Mesenchymal stem cell (in vitro differentiated cells and primary cell): ENCODE data around the gene GALNT18.

Source experiments
- DNase-seq: peaks from one replicate; pipeline ENCODE4 v3.0.0-alpha.2; 2013
- H2AFZ ChIP-seq: one replicate; pipeline ENCODE4 v1.6.1; 2013; ENCODE audit warnings: low read depth, mild to moderate bottlenecking, control low read depth, inconsistent platforms, low read length, moderate library complexity
- H2AK5ac ChIP-seq: 2 replicates; pipeline ENCODE4 v1.6.1; 2013; ENCODE audit warnings: low read length, moderate library complexity, mild to moderate bottlenecking, inconsistent platforms; ENCODE audit not compliant: severe bottlenecking
- H2BK120ac ChIP-seq: one replicate; pipeline ENCODE4 v1.6.1; 2013; ENCODE audit warnings: low read depth, mild to moderate bottlenecking, inconsistent platforms, low read length, moderate library complexity
- H2BK12ac ChIP-seq, 2 experiments: one replicate each; pipeline ENCODE4 v1.6.1; 2013; ENCODE audit warnings: inconsistent platforms in 2 of 2, low read length in 2 of 2, mild to moderate bottlenecking in 2 of 2, moderate library complexity in 2 of 2, control low read depth in 1 of 2
- H2BK15ac ChIP-seq: one replicate; pipeline ENCODE4 v1.6.1; 2013; ENCODE audit warnings: mild to moderate bottlenecking, low read depth, inconsistent platforms; ENCODE audit not compliant: poor library complexity, severe bottlenecking
- H2BK5ac ChIP-seq: 2 replicates; pipeline ENCODE4 v1.6.1; 2013; ENCODE audit warnings: low read depth, mild to moderate bottlenecking, low read length, control low read depth, inconsistent platforms; ENCODE audit not compliant: poor library complexity, severe bottlenecking
- H3K14ac ChIP-seq, 2 experiments: one replicate each; pipeline ENCODE4 v1.6.1; 2013; ENCODE audit warnings: inconsistent platforms in 2 of 2, low read length in 2 of 2, control low read depth in 1 of 2, mild to moderate bottlenecking in 1 of 2, moderate library complexity in 1 of 2
- H3K18ac ChIP-seq, 2 experiments: one replicate each; pipeline ENCODE4 v1.6.1; 2013; ENCODE audit warnings: inconsistent platforms in 2 of 2, low read length in 2 of 2, control low read depth in 1 of 2, low read depth in 1 of 2, mild to moderate bottlenecking in 1 of 2
- H3K23ac ChIP-seq, 2 experiments: one replicate each; pipeline ENCODE4 v1.6.1; 2013; ENCODE audit warnings: inconsistent platforms in 2 of 2, low read length in 2 of 2, mild to moderate bottlenecking in 2 of 2, moderate library complexity in 2 of 2, control low read depth in 1 of 2
- H3K27ac ChIP-seq: 2 replicates; pipeline ENCODE4 v1.5.1; 2013; ENCODE audit warnings: mild to moderate bottlenecking, moderate library complexity, low read length, control low read depth, inconsistent platforms; ENCODE audit not compliant: poor library complexity, severe bottlenecking
- H3K27me3 ChIP-seq, 2 experiments: 2 replicates each; pipeline versions ENCODE4 v1.6.1 to v1.7.0; 2013; ENCODE audit warnings: low read length in 2 of 2, mild to moderate bottlenecking in 2 of 2, moderate library complexity in 2 of 2, control low read depth in 1 of 2, inconsistent platforms in 1 of 2; ENCODE audit not compliant: control insufficient read depth in 1 of 2, insufficient read depth in 1 of 2
- H3K36me3 ChIP-seq, 2 experiments: 2 replicates each; pipeline versions ENCODE4 v1.6.1 to v1.7.0; 2013; ENCODE audit warnings: low read length in 2 of 2, control low read depth in 1 of 2, inconsistent platforms in 1 of 2, low read depth in 1 of 2, mild to moderate bottlenecking in 1 of 2; ENCODE audit not compliant: insufficient read depth in 2 of 2, control insufficient read depth in 1 of 2
- H3K4ac ChIP-seq, 2 experiments: one replicate each; pipeline ENCODE4 v1.6.1; 2013; ENCODE audit warnings: inconsistent platforms in 2 of 2, low read length in 2 of 2, mild to moderate bottlenecking in 2 of 2, moderate library complexity in 2 of 2, control low read depth in 1 of 2, low read depth in 1 of 2
- H3K4me1 ChIP-seq: 2 replicates; pipeline ENCODE4 v1.6.1; 2013; ENCODE audit warnings: low read depth, low read length, control low read depth; ENCODE audit not compliant: control insufficient read depth, insufficient read depth
- H3K4me2 ChIP-seq: 2 replicates; pipeline ENCODE4 v1.6.1; 2013; ENCODE audit warnings: low read length, mild to moderate bottlenecking, inconsistent platforms; ENCODE audit not compliant: poor library complexity, severe bottlenecking
- H3K4me3 ChIP-seq, 2 experiments: 2 replicates each; pipeline versions ENCODE4 v1.5.1 to v1.7.0; 2013; ENCODE audit warnings: low read length in 2 of 2, mild to moderate bottlenecking in 2 of 2, control low read depth in 1 of 2, low read depth in 1 of 2; ENCODE audit not compliant: insufficient read depth in 1 of 2
- H3K79me1 ChIP-seq: replicated peaks from 2 replicates; pipeline ENCODE4 v1.6.1; 2013; ENCODE audit warnings: mild to moderate bottlenecking, control low read depth, low read length, inconsistent platforms; ENCODE audit not compliant: poor library complexity, severe bottlenecking
- H3K9ac ChIP-seq: 2 replicates; pipeline ENCODE4 v1.7.0; 2013; ENCODE audit warnings: mild to moderate bottlenecking, low read length, moderate library complexity
- H3K9me3 ChIP-seq: 2 replicates; pipeline ENCODE4 v1.7.0; 2013; ENCODE audit warnings: mild to moderate bottlenecking, low read length; ENCODE audit not compliant: control insufficient read depth
- H4K8ac ChIP-seq: one replicate; pipeline ENCODE4 v1.6.1; 2013; ENCODE audit warnings: inconsistent platforms, mild to moderate bottlenecking, low read length, moderate library complexity
- H4K91ac ChIP-seq: one replicate; pipeline ENCODE4 v1.6.1; 2013; ENCODE audit warnings: mild to moderate bottlenecking, low read length, inconsistent platforms
- WGBS: methylation state at CpG from one replicate; pipeline ENCODE4 v1.1.7; 2013; ENCODE audit warnings: mixed read lengths; 5-methylcytosine and 5-hydroxymethylcytosine counted together

Gene GALNT18

GRCh38 chr11:11587122-11587521, 34.7 kb downstream of the GALNT18 start:
- no peak overlapping the region for H2AK5ac ChIP-seq
- H2BK12ac ChIP-seq: no peak overlapping the region
- H3K4me2 ChIP-seq: no peak overlapping the region
- no peak overlapping the region for H3K27ac ChIP-seq
- 97% methylated on average over 4 of the region's 4 CpGs for WGBS
- H3K4me1 ChIP-seq: no peaks in the 10 kb centered on the region
- no peaks in the 10 kb centered on the region for H3K79me1 ChIP-seq
- no peak overlapping the region for H4K91ac ChIP-seq
- no peak overlapping the region for H2BK120ac ChIP-seq
- no peak overlapping the region for H2AFZ ChIP-seq
- no peak overlapping the region for H2BK15ac ChIP-seq
- no peak overlapping the region for H3K4me3 ChIP-seq
- H3K4ac ChIP-seq: no peak overlapping the region
- DNase-seq: no peak
- H3K36me3 ChIP-seq: no peaks in the 10 kb centered on the region
- H3K14ac ChIP-seq: no peak overlapping the region
- no peak overlapping the region for H2BK5ac ChIP-seq
- H3K18ac ChIP-seq: no peak overlapping the region
- H3K27me3 ChIP-seq: peaks cover 18 to 29% of the 10 kb centered on the region in 2 experiments
- no peak overlapping the region for H3K23ac ChIP-seq
- H4K8ac ChIP-seq: no peak overlapping the region
- H3K9me3 ChIP-seq: no peaks in the 10 kb centered on the region
- no peak overlapping the region for H3K9ac ChIP-seq

- H3K79me1 ChIP-seq: no peaks in the 10 kb centered on the region
- no peak overlapping the region for H3K4ac ChIP-seq
- no peak overlapping the region for H2BK12ac ChIP-seq
- no peak overlapping the region for H3K27ac ChIP-seq
- H3K27me3 ChIP-seq: peaks cover 23 to 34% of the 10 kb centered on the region in 2 experiments
- H2AK5ac ChIP-seq: no peak overlapping the region
- H2AFZ ChIP-seq: no peak overlapping the region
- no peak overlapping the region for H3K14ac ChIP-seq
- 96% methylated on average over 7 of the region's 7 CpGs for WGBS
- H4K91ac ChIP-seq: no peak overlapping the region
- no peak overlapping the region for H3K4me2 ChIP-seq
- no peaks in the 10 kb centered on the region for H3K36me3 ChIP-seq
- H3K18ac ChIP-seq: no peak overlapping the region
- no peak overlapping the region for H4K8ac ChIP-seq
- H3K23ac ChIP-seq: no peak overlapping the region
- H3K4me1 ChIP-seq: no peaks in the 10 kb centered on the region
- no peaks in the 10 kb centered on the region for H3K9me3 ChIP-seq
- no peak overlapping the region for H2BK120ac ChIP-seq
- H2BK15ac ChIP-seq: no peak overlapping the region
- H3K9ac ChIP-seq: no peak overlapping the region
- no peak for DNase-seq
- H3K4me3 ChIP-seq: no peak overlapping the region
- H2BK5ac ChIP-seq: no peak overlapping the region
Observed at GRCh38 chr11:11586465-11586864, 35.3 kb downstream of the GALNT18 start.

DNA sequence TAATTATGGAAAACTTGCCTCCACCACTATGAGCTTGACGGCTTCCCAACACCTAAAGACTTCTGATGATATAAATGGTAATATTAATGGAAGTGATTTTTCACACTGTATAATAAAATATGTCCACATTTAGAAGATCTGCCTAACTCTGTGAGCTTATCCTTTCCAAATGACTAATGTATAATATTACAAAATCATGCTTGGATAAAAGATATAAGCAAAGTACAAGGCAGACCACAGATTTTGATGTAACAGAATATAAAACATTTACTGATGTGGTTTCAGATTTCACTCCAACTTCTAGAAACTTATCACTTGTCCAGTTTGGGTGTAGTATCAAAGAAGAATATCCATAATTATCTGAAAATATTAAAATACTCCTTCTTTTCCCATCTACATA, 36.9 kb downstream of the GALNT18 start:
- Histone ChIP-seq H3K4ac (no peak overlapping the region), H2BK12ac (no peak overlapping the region), H2BK5ac (no peak overlapping the region), H3K9me3 (no peaks in the 10 kb centered on the region), H2AFZ (no peak overlapping the region), H3K4me2 (no peak overlapping the region), H3K79me1 (no peaks in the 10 kb centered on the region), H3K27ac (no peak overlapping the region), H2BK15ac (no peak overlapping the region), H3K4me3 (no peak overlapping the region), H3K36me3 (no peaks in the 10 kb centered on the region), H2BK120ac (no peak overlapping the region), H4K91ac (no peak overlapping the region), H3K4me1 (no peaks in the 10 kb centered on the region), H3K18ac (no peak overlapping the region), H3K23ac (no peak overlapping the region), H4K8ac (no peak overlapping the region), H3K27me3 (peaks cover 33 to 48% of the 10 kb centered on the region in 2 experiments), H3K9ac (peak overlapping the region; percentile 7), H2AK5ac (no peak overlapping the region), H3K14ac (no peak overlapping the region)
- DNase-seq: no peak
- WGBS: no CpG with 5 or more reads among the region's 1 CpG

DNA sequence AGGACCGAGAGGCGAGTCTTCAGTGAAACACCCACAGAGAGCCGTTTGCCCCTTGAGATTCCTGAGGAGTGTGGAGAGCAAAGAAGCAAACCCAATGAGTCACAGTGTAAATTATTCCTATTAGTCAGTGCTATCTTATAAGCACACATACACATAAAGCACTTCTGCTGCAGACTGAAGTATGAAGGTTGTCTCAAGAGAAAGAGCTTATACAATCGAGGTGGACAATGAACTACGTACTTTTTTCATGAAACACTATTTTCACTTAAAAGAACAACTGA, 37.3 kb downstream of the GALNT18 start:
- 3% methylated on average over 3 of the region's 5 CpGs for WGBS
- no peak overlapping the region for H2AFZ ChIP-seq
- no peak overlapping the region for H4K91ac ChIP-seq
- H3K27me3 ChIP-seq: peaks cover 34 to 52% of the 10 kb centered on the region in 2 experiments
- no peak overlapping the region for H3K14ac ChIP-seq
- no peak overlapping the region for H3K4ac ChIP-seq
- no peaks in the 10 kb centered on the region for H3K79me1 ChIP-seq
- H3K36me3 ChIP-seq: no peaks in the 10 kb centered on the region
- H3K27ac ChIP-seq: no peak overlapping the region
- H2AK5ac ChIP-seq: no peak overlapping the region
- H3K4me2 ChIP-seq: no peak overlapping the region
- H3K9me3 ChIP-seq: no peaks in the 10 kb centered on the region
- DNase-seq: peak; percentile 89
- H2BK5ac ChIP-seq: no peak overlapping the region
- H2BK12ac ChIP-seq: no peak overlapping the region
- no peak overlapping the region for H3K18ac ChIP-seq
- H2BK15ac ChIP-seq: no peak overlapping the region
- H3K23ac ChIP-seq: no peak overlapping the region
- no peak overlapping the region for H3K4me3 ChIP-seq
- H2BK120ac ChIP-seq: no peak overlapping the region
- no peak overlapping the region for H4K8ac ChIP-seq
- peak overlapping the region; percentile 7 for H3K9ac ChIP-seq
- H3K4me1 ChIP-seq: no peaks in the 10 kb centered on the region
